Pons (tissue), 1 donor: ENCODE results near the gene PNPLA7.
A peak's percentile ranks its signal among the peaks of the same experiment; 100 is the strongest.
"Not testable (repeated sequence)": the region's sequence is repeated elsewhere in the genome, so short reads cannot be mapped to it uniquely, and the experiment has no call there.

ENCODE experiments used
- DNase-seq: peaks from one replicate; pipeline ENCODE4 v3.0.0-alpha.2; 2016; ENCODE audit warnings: low spot score

Gene PNPLA7

GRCh38 chr9:137550231-137550621, at the start of gene PNPLA7:
PNPLA7 (minus strand) TSS chr9:137550402; CDS start chr9:137550197, 205 bp downstream.
- peak; percentile 89 for DNase-seq

- no peak for DNase-seq
These were observed 48.7 kb upstream of the PNPLA7 start for GRCh38 chr9:137598943-137599342.

GRCh38 chr9:137596577-137596976, 46.4 kb upstream of the PNPLA7 start:
- DNase-seq: not testable (repeated sequence)

- no peak for DNase-seq
These were observed 43.0 kb upstream of the PNPLA7 start for GRCh38 chr9:137593176-137593575.

- DNase-seq: no peak
These were observed 42.6 kb upstream of the PNPLA7 start for GRCh38 chr9:137592767-137593166.

- DNase-seq: peak; percentile 74
These were observed 40.5 kb upstream of the PNPLA7 start, which contains the start of gene ZMYND19 for GRCh38 chr9:137590469-137591383. ZMYND19 (minus strand) TSS chr9:137590512; CDS start chr9:137590263, 249 bp downstream.

- DNase-seq: no peak
These were observed 39.9 kb upstream of the PNPLA7 start for GRCh38 chr9:137590123-137590468.

GRCh38 chr9:137589441-137590122, 39.4 kb upstream of the PNPLA7 start:
- no peak for DNase-seq

- no peak for DNase-seq
These were observed 38.7 kb upstream of the PNPLA7 start for GRCh38 chr9:137588891-137589290.

- no peak for DNase-seq
These were observed 38.1 kb upstream of the PNPLA7 start for GRCh38 chr9:137588311-137588710.

GRCh38 chr9:137586854-137587253, 36.7 kb upstream of the PNPLA7 start:
- DNase-seq: no peak

GRCh38 chr9:137583957-137584356, 33.8 kb upstream of the PNPLA7 start:
- no peak for DNase-seq

GRCh38 chr9:137583347-137583746, 33.1 kb upstream of the PNPLA7 start:
- DNase-seq: no peak

- no peak for DNase-seq
These were observed 32.2 kb upstream of the PNPLA7 start for GRCh38 chr9:137582286-137582860.

GRCh38 chr9:137581361-137582285, 31.4 kb upstream of the PNPLA7 start:
- no peak for DNase-seq

GRCh38 chr9:137580954-137581322, 30.7 kb upstream of the PNPLA7 start:
- no peak for DNase-seq

GRCh38 chr9:137580209-137580953, 30.2 kb upstream of the PNPLA7 start:
- no peak for DNase-seq

GRCh38 chr9:137579259-137579604, 29.0 kb upstream of the PNPLA7 start:
- DNase-seq: no peak

GRCh38 chr9:137578518-137579258, 28.5 kb upstream of the PNPLA7 start, which contains the start of gene DPH7:
DPH7 (minus strand) TSS chr9:137578925; CDS start chr9:137578777, 148 bp downstream.
- DNase-seq: peak; percentile 88

GRCh38 chr9:137575716-137576411, 25.7 kb upstream of the PNPLA7 start:
- DNase-seq: no peak
